WERI-Rb-1 (cell line): Measurements from ENCODE around the gene PATZ1.

Source experiments
- DNase-seq: peaks from one replicate; pipeline ENCODE4 v3.0.0-alpha.2; 2020
- H3K27ac ChIP-seq: fragments of 250-450 bp; sonication (Bioruptor Pico); 2 replicates; pipeline ENCODE4 v1.5.1; 2020; ENCODE audit warnings: mild to moderate bottlenecking, moderate library complexity
- H3K27me3 ChIP-seq: fragments of 250-450 bp; sonication (Bioruptor Pico); 2 replicates; pipeline ENCODE4 v1.5.1; 2021; ENCODE audit warnings: mild to moderate bottlenecking, low read depth, moderate library complexity; ENCODE audit not compliant: insufficient read depth, severe bottlenecking
- H3K36me3 ChIP-seq: fragments of 250-450 bp; sonication (Bioruptor Pico); 2 replicates; pipeline ENCODE4 v1.5.1; 2020; ENCODE audit warnings: mild to moderate bottlenecking, moderate library complexity
- H3K4me3 ChIP-seq: 2 replicates; pipeline ENCODE4 v1.5.1; 2011; ENCODE audit warnings: low read depth, mild to moderate bottlenecking, control low read depth, low read length
- H3K9me3 ChIP-seq: fragments of 250-450 bp; sonication (Bioruptor Pico); 2 replicates; pipeline ENCODE4 v1.5.1; 2021; ENCODE audit warnings: mild to moderate bottlenecking, moderate library complexity; ENCODE audit not compliant: severe bottlenecking
- TF ChIP-seq, protein P1 (sequence below): IDR thresholded peaks from 2 replicates; pipeline ENCODE4 v1.5.1; 2011; ENCODE audit warnings: low read depth, mild to moderate bottlenecking, control low read depth, inconsistent platforms, low read length

The PATZ1 gene

DNA sequence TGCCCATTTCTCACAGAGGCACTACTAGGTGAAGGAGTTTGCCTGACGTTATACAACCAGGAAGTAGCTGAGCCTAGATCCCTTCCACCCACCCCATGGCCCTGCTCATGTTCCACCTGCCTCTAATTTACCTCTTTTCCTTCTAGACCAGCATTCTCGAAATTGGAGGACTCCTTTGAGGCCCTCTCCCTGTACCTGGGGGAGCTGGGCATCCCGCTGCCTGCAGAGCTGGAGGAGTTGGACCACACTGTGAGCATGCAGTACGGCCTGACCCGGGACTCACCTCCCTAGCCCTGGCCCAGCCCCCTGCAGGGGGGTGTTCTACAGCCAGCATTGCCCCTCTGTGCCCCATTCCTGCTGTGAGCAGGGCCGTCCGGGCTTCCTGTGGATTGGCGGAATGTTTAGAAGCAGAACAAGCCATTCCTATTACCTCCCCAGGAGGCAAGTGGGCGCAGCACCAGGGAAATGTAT, 68.0 kb downstream of the PATZ1 start:
- Histone ChIP-seq H3K36me3 (peaks cover 92% of the 10 kb centered on the region), H3K27me3 (no peaks in the 10 kb centered on the region), H3K9me3 (no peaks in the 10 kb centered on the region), H3K27ac (no peak overlapping the region), H3K4me3 (no peak overlapping the region)
- DNase-seq: no peak
- TF ChIP-seq, protein P1, sequence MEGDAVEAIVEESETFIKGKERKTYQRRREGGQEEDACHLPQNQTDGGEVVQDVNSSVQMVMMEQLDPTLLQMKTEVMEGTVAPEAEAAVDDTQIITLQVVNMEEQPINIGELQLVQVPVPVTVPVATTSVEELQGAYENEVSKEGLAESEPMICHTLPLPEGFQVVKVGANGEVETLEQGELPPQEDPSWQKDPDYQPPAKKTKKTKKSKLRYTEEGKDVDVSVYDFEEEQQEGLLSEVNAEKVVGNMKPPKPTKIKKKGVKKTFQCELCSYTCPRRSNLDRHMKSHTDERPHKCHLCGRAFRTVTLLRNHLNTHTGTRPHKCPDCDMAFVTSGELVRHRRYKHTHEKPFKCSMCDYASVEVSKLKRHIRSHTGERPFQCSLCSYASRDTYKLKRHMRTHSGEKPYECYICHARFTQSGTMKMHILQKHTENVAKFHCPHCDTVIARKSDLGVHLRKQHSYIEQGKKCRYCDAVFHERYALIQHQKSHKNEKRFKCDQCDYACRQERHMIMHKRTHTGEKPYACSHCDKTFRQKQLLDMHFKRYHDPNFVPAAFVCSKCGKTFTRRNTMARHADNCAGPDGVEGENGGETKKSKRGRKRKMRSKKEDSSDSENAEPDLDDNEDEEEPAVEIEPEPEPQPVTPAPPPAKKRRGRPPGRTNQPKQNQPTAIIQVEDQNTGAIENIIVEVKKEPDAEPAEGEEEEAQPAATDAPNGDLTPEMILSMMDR: no peak

DNA sequence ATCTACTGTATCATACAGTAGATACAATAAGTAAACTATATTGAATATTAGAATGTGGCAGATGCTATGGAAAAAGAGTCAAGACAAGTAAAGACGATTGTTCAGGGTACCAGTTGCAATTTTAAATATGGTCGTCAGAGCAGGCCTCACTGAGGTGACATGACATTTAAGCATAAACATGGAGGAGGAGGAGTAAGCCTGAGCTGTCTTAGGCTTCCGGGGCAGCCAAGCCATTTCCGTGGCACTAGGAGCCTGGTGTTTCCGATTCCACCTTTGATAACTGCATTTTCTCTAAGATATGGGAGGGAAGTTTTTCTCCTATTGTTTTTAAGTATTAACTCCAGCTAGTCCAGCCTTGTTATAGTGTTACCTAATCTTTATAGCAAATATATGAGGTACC, 68.4 kb downstream of the PATZ1 start:
- no peak for DNase-seq
- TF ChIP-seq, protein P1: no peak
- H3K36me3 ChIP-seq: peaks cover 92% of the 10 kb centered on the region
- H3K4me3 ChIP-seq: no peak overlapping the region
- no peak overlapping the region for H3K27ac ChIP-seq
- H3K27me3 ChIP-seq: no peaks in the 10 kb centered on the region
- H3K9me3 ChIP-seq: no peaks in the 10 kb centered on the region

- Histone ChIP-seq H3K36me3 (peaks cover 90% of the 10 kb centered on the region), H3K27me3 (no peaks in the 10 kb centered on the region), H3K27ac (no peak overlapping the region), H3K4me3 (no peak overlapping the region), H3K9me3 (no peaks in the 10 kb centered on the region)
- no peak for DNase-seq
- TF ChIP-seq, protein P1: no peak
Observed at GRCh38 chr22:31276426-31277167, 69.5 kb downstream of the PATZ1 start.
